Esophagus muscularis mucosa (tissue), 4 donors: ENCODE measurements around the gene TRIM63. TPM values are rescaled to one million over a fixed set of nuclear protein-coding genes. Genes with fewer than 3 reads are reported as not detected.

Source experiments
- DNase-seq: peaks from one replicate; pipeline ENCODE4 v3.0.0-alpha.2; 2017; ENCODE audit errors: extremely low spot score
- H3K27ac ChIP-seq, 4 donors: fragments of 200-600 bp; sonication (generic); replicated peaks in 1 of 4; 1 replicate in 3 of 4; 2 replicates in 1 of 4; pipeline ENCODE4 v1.5.1; 2016 to 2019; ENCODE audit warnings: mild to moderate bottlenecking in 1 of 4
- H3K27me3 ChIP-seq, 4 donors: fragments of 200-600 bp; sonication (generic); one replicate each; pipeline versions ENCODE4 v1.5.1 to v1.6.0; 2016 to 2019
- H3K36me3 ChIP-seq, 4 donors: fragments of 200-600 bp; sonication (generic); one replicate each; pipeline ENCODE4 v1.5.1; 2016 to 2019
- H3K4me1 ChIP-seq, 4 donors: fragments of 200-600 bp; sonication (generic); one replicate each; pipeline ENCODE4 v1.5.1; 2016 to 2019
- H3K4me3 ChIP-seq, 4 donors: fragments of 200-600 bp; sonication (generic); 1 replicate in 2 of 4; 2 replicates in 2 of 4; pipeline ENCODE4 v1.5.1; 2016 to 2019; ENCODE audit warnings: mild to moderate bottlenecking in 4 of 4, moderate library complexity in 1 of 4
- H3K9me3 ChIP-seq, 4 donors: fragments of 200-600 bp; sonication (generic); 1 replicate in 3 of 4; 2 replicates in 1 of 4; pipeline ENCODE4 v1.5.1; 2016 to 2019
- CTCF ChIP-seq, 3 experiments: fragments of 200-600 bp in 2 of 3; fragments of 450-650 bp in 1 of 3; sonication (generic) in 2 of 3; IDR thresholded peaks; one replicate each; pipeline ENCODE4 v1.5.1; 2017 to 2019; ENCODE audit warnings: antibody characterized with exemption in 3 of 3, mild to moderate bottlenecking in 2 of 3, moderate library complexity in 1 of 3
- EP300 ChIP-seq: sonication (generic); formaldehyde crosslinking; IDR thresholded peaks from one replicate; pipeline ENCODE4 v1.6.1; 2017; ENCODE audit warnings: antibody characterized with exemption
- POLR2A ChIP-seq: fragments of 450-650 bp; IDR thresholded peaks from one replicate; pipeline ENCODE4 v1.6.1; 2017; ENCODE audit warnings: antibody characterized with exemption, moderate library complexity, mild to moderate bottlenecking, low read depth
- POLR2AphosphoS5 ChIP-seq, 2 donors: sonication (generic); formaldehyde crosslinking; IDR thresholded peaks; one replicate each; pipeline ENCODE4 v1.6.1; 2017; ENCODE audit warnings: antibody characterized with exemption in 2 of 2
- WGBS: methylation state at CpG from one replicate; pipeline ENCODE4 v1.1.5; 2018; 5-methylcytosine and 5-hydroxymethylcytosine counted together
- intact Hi-C: fragments of 100-400 bp; cut with DNase I; formaldehyde crosslinking; loops from one replicate; pipeline ENCODE4 v1.15.1; 2023
- total RNA-seq, 4 donors: library from RNA; depleted of rRNA; stranded (reverse); fragments of >200 nt; gene quantifications; one replicate each; pipeline versions ENCODE4 v1.1.0 to v1.2.1, GENCODE V29; 2016

The TRIM63 gene
- total RNA-seq, 4 donors from 2014 or later = 0.42 to 4.1 (median 2.1) TPM; not detected in 1

- 77% methylated on average over 10 of the region's 10 CpGs for WGBS
- H3K9me3 ChIP-seq = no peaks in the 10 kb centered on the region
- H3K27ac ChIP-seq = no peak overlapping the region
- peaks cover 0 to 29% (median 9%) of the 10 kb centered on the region in 4 donors for H3K4me1 ChIP-seq
- DNase-seq = no peak
- TF ChIP-seq CTCF (IDR thresholded peaks at IDR 0.05) = no peak
- TF ChIP-seq POLR2A = no peak
- no peak for TF ChIP-seq POLR2AphosphoS5 (IDR thresholded peaks at IDR 0.05)
- no peak overlapping the region for H3K4me3 ChIP-seq
- intact Hi-C loops = no loop called here
- no peaks in the 10 kb centered on the region for H3K36me3 ChIP-seq
- no peaks in the 10 kb centered on the region for H3K27me3 ChIP-seq
These were observed 51.0 kb downstream of the TRIM63 start for GRCh38 chr1:26016258-26016952.

- H3K4me3 ChIP-seq = no peak overlapping the region
- 92% methylated on average over 2 of the region's 2 CpGs for WGBS
- H3K9me3 ChIP-seq = no peaks in the 10 kb centered on the region
- H3K27ac ChIP-seq = no peak overlapping the region
- no peak for DNase-seq
- H3K27me3 ChIP-seq = no peaks in the 10 kb centered on the region
- no peak for TF ChIP-seq POLR2A
- no peak for TF ChIP-seq EP300
- TF ChIP-seq CTCF (IDR thresholded peaks at IDR 0.05) = no peak
- TF ChIP-seq POLR2AphosphoS5 (IDR thresholded peaks at IDR 0.05) = no peak
- intact Hi-C loops = no loop called here
- no peaks in the 10 kb centered on the region for H3K36me3 ChIP-seq
- peaks cover 0 to 19% (median 4%) of the 10 kb centered on the region in 4 donors for H3K4me1 ChIP-seq
These were observed 52.1 kb downstream of the TRIM63 start for GRCh38 chr1:26015358-26015757.

GRCh38 chr1:26014179-26014578 lies 53.3 kb downstream of the TRIM63 start:
- 88% methylated on average over 2 of the region's 2 CpGs for WGBS
- no peak overlapping the region for H3K27ac ChIP-seq
- DNase-seq = no peak
- TF ChIP-seq POLR2A (no peak), CTCF (IDR thresholded peaks at IDR 0.05) (no peak), EP300 (no peak), POLR2AphosphoS5 (IDR thresholded peaks at IDR 0.05) (no peak)
- H3K27me3 ChIP-seq = no peaks in the 10 kb centered on the region
- H3K4me1 ChIP-seq = peaks cover 0 to 19% (median 4%) of the 10 kb centered on the region in 4 donors
- H3K9me3 ChIP-seq = no peaks in the 10 kb centered on the region
- no peak overlapping the region for H3K4me3 ChIP-seq
- intact Hi-C loops = no loop called here
- H3K36me3 ChIP-seq = no peaks in the 10 kb centered on the region

GRCh38 chr1:26012864-26013263 lies 54.6 kb downstream of the TRIM63 start:
- intact Hi-C loops = no loop called here
- no peak overlapping the region for H3K27ac ChIP-seq
- no peak for DNase-seq
- no peak for TF ChIP-seq POLR2A
- no peak for TF ChIP-seq EP300
- TF ChIP-seq CTCF (IDR thresholded peaks at IDR 0.05) = no peak
- no peak for TF ChIP-seq POLR2AphosphoS5 (IDR thresholded peaks at IDR 0.05)
- no peaks in the 10 kb centered on the region for H3K27me3 ChIP-seq
- H3K36me3 ChIP-seq = no peaks in the 10 kb centered on the region
- no peaks in the 10 kb centered on the region for H3K9me3 ChIP-seq
- H3K4me1 ChIP-seq = peaks cover 0 to 16% (median 4%) of the 10 kb centered on the region in 4 donors
- H3K4me3 ChIP-seq = no peak overlapping the region
- WGBS = 43% methylated on average over 2 of the region's 3 CpGs

GRCh38 chr1:26010825-26011224 lies 56.6 kb downstream of the TRIM63 start:
- Histone ChIP-seq H3K36me3 (no peaks in the 10 kb centered on the region), H3K27ac (no peak overlapping the region), H3K9me3 (no peaks in the 10 kb centered on the region), H3K4me1 (peaks cover 0 to 3% (median 1%) of the 10 kb centered on the region in 4 donors), H3K4me3 (no peak overlapping the region), H3K27me3 (no peaks in the 10 kb centered on the region)
- intact Hi-C loops = no loop called here
- TF ChIP-seq EP300 = no peak
- TF ChIP-seq POLR2AphosphoS5 (IDR thresholded peaks at IDR 0.05) = no peak
- DNase-seq = no peak
- WGBS = 85% methylated on average over 3 of the region's 3 CpGs
